ENCODE results near the gene ARL6IP5. TPM values are rescaled to one million over a fixed set of nuclear protein-coding genes. Genes with fewer than 3 reads are reported as not detected.

ARL6IP5 gene
- total RNA-seq, 1 experiment from 2014 or later = 16.9 TPM

GRCh38 chr3:69137412-69137811 lies 52.7 kb downstream of the ARL6IP5 start:
- H2BK5ac ChIP-seq (ENCODE audit: insufficient read length, low read length) = no peak overlapping the region
- H2BK120ac ChIP-seq (ENCODE audit: low read depth, low read length, poor library complexity, severe bottlenecking) = no peak overlapping the region
- TF ChIP-seq CTCF (conservative IDR thresholded peaks at IDR 0.05) = no peak
- no peak overlapping the region for H2AK5ac ChIP-seq (ENCODE audit: insufficient read length, low read length)
- no peaks in the 10 kb centered on the region for H3K79me2 ChIP-seq (ENCODE audit: insufficient read depth, low read length)
- H4K5ac ChIP-seq (ENCODE audit: insufficient read length, low read depth, low read length) = no peak overlapping the region
- no peak overlapping the region for H3K9ac ChIP-seq (ENCODE audit: extremely low read depth, insufficient read length, low read length)
- H4K91ac ChIP-seq (ENCODE audit: insufficient read length, low read depth, low read length) = no peak overlapping the region
- no peak overlapping the region for H3K4ac ChIP-seq (ENCODE audit: low read depth, low read length)
- no peak overlapping the region for H2AFZ ChIP-seq (ENCODE audit: low read length)
- H4K20me1 ChIP-seq (ENCODE audit: control insufficient read depth, insufficient read depth, insufficient read length) = no peaks in the 10 kb centered on the region
- no CpG with 5 or more reads among the region's 2 CpGs for WGBS (ENCODE audit: extremely low coverage, insufficient read length, low lambda C conversion rate)
- no peak overlapping the region for H3K27ac ChIP-seq (ENCODE audit: insufficient read length, low read depth, low read length)
- no peaks in the 10 kb centered on the region for H3K27me3 ChIP-seq (ENCODE audit: insufficient read depth, low read length)
- H3K14ac ChIP-seq (ENCODE audit: insufficient read depth, low read length) = no peak overlapping the region
- H3K27ac Mint-ChIP-seq = no peak overlapping the region
- H3K23ac ChIP-seq (ENCODE audit: insufficient read length, low read depth, low read length) = no peak overlapping the region
- H3K18ac ChIP-seq (ENCODE audit: insufficient read length, low read depth, low read length) = no peak overlapping the region
- no peak overlapping the region for H2BK20ac ChIP-seq (ENCODE audit: low read depth, low read length, poor library complexity, severe bottlenecking)
- H2BK15ac ChIP-seq (ENCODE audit: low read depth, low read length) = no peak overlapping the region
- H3K27me3 Mint-ChIP-seq (ENCODE audit: low read depth) = peaks cover 52% of the 10 kb centered on the region
- no peak overlapping the region for H4K8ac ChIP-seq (replicated peaks; ENCODE audit: insufficient read length, low read depth, low read length)
- H3K56ac ChIP-seq (ENCODE audit: insufficient read length, low read depth, low read length) = no peak overlapping the region
- H3K4me2 ChIP-seq (ENCODE audit: insufficient read depth, insufficient read length, low read length) = no peak overlapping the region
- H3K4me1 Mint-ChIP-seq = no peaks in the 10 kb centered on the region
- H3K4me3 Mint-ChIP-seq = no peak overlapping the region
- H3T11ph ChIP-seq (ENCODE audit: low read length) = no peak overlapping the region
- no peaks in the 10 kb centered on the region for H3K9me3 Mint-ChIP-seq
- no peaks in the 10 kb centered on the region for H3K9me3 ChIP-seq (ENCODE audit: control insufficient read depth, low read depth, low read length)
- no peaks in the 10 kb centered on the region for H3K36me3 Mint-ChIP-seq (ENCODE audit: insufficient read depth in 1 of 3, low read depth in 3 of 3)
- no peak for DNase-seq
- no peak overlapping the region for H2BK12ac ChIP-seq (ENCODE audit: insufficient read length, low read depth, low read length)
- no peaks in the 10 kb centered on the region for H3K23me2 ChIP-seq (ENCODE audit: insufficient read length, low read depth, low read length, poor library complexity, severe bottlenecking)
- H3K79me1 ChIP-seq (ENCODE audit: insufficient read depth, low read depth, low read length, poor library complexity, severe bottlenecking) = no peaks in the 10 kb centered on the region
- no peaks in the 10 kb centered on the region for H3K4me1 ChIP-seq (ENCODE audit: insufficient read depth, low read length)

Data from H9 (cell line).